Astrocyte (in vitro differentiated cells and primary cell): ENCODE data around the gene LYPD6B. TPM values are rescaled to one million over a fixed set of nuclear protein-coding genes. Genes with fewer than 3 reads are reported as not detected.

ENCODE experiments used
- DNase-seq: peaks from one replicate; pipeline ENCODE4 v3.0.0-alpha.2; 2010; ENCODE audit warnings: low read depth
- FAIRE-seq: peaks from 2 replicates; lab custom pipeline; 2011; peaks lifted over from hg19 to GRCh38; lab: Jason Lieb, UNC
- H2AFZ ChIP-seq: 2 replicates; pipeline ENCODE4 v1.6.0; 2012; ENCODE audit warnings: low read depth, low read length, inconsistent platforms
- H3K27ac ChIP-seq: 2 replicates; pipeline ENCODE4 v1.5.1; 2011; ENCODE audit warnings: low read depth, low read length, inconsistent platforms
- H3K27me3 ChIP-seq: 2 replicates; pipeline ENCODE4 v1.6.0; 2011; ENCODE audit warnings: low read length, inconsistent platforms; ENCODE audit not compliant: insufficient read depth
- H3K36me3 ChIP-seq: 2 replicates; pipeline ENCODE4 v1.5.1; 2011; ENCODE audit warnings: low read length, inconsistent platforms; ENCODE audit not compliant: insufficient read depth
- H3K4me1 ChIP-seq: 2 replicates; pipeline ENCODE4 v1.5.1; 2011; ENCODE audit warnings: low read length, inconsistent platforms; ENCODE audit not compliant: insufficient read depth
- H3K4me2 ChIP-seq: 2 replicates; pipeline ENCODE4 v1.6.0; 2012; ENCODE audit warnings: low read length, inconsistent platforms
- H3K4me3 ChIP-seq: 2 replicates; pipeline ENCODE4 v1.5.1; 2011; ENCODE audit warnings: low read depth, mild to moderate bottlenecking, low read length, inconsistent platforms; ENCODE audit not compliant: insufficient read depth
- H3K79me2 ChIP-seq: 2 replicates; pipeline ENCODE4 v1.6.0; 2012; ENCODE audit warnings: mild to moderate bottlenecking, low read length, inconsistent platforms; ENCODE audit not compliant: insufficient read depth
- H3K9ac ChIP-seq: 2 replicates; pipeline ENCODE4 v1.6.0; 2012; ENCODE audit warnings: mild to moderate bottlenecking, low read length, inconsistent platforms
- H3K9me3 ChIP-seq: 2 replicates; pipeline ENCODE4 v1.5.1; 2012; ENCODE audit warnings: low read depth, mild to moderate bottlenecking, low read length, inconsistent platforms; ENCODE audit not compliant: insufficient read depth
- H4K20me1 ChIP-seq: 2 replicates; pipeline ENCODE4 v1.6.0; 2012; ENCODE audit warnings: low read length, inconsistent platforms; ENCODE audit not compliant: insufficient read depth
- H3K27ac Mint-ChIP-seq: one replicate; pipeline ENCODE4 v1.8.0; 2021; ENCODE audit warnings: mild to moderate bottlenecking, mixed read lengths; ENCODE audit not compliant: unreplicated experiment
- H3K27me3 Mint-ChIP-seq: one replicate; pipeline ENCODE4 v1.8.0; 2021; ENCODE audit warnings: low read depth, mixed read lengths; ENCODE audit not compliant: unreplicated experiment
- H3K36me3 Mint-ChIP-seq: one replicate; pipeline ENCODE4 v1.8.0; 2021; ENCODE audit warnings: low read depth, mixed read lengths; ENCODE audit not compliant: unreplicated experiment
- H3K4me1 Mint-ChIP-seq: one replicate; pipeline ENCODE4 v1.8.0; 2021; ENCODE audit warnings: low read depth, mixed read lengths; ENCODE audit not compliant: unreplicated experiment
- H3K4me3 Mint-ChIP-seq: one replicate; pipeline ENCODE4 v1.8.0; 2021; ENCODE audit warnings: mild to moderate bottlenecking, moderate library complexity, mixed read lengths; ENCODE audit not compliant: unreplicated experiment
- H3K9me3 Mint-ChIP-seq: one replicate; pipeline ENCODE4 v1.8.0; 2021; ENCODE audit warnings: mild to moderate bottlenecking, mixed read lengths; ENCODE audit not compliant: unreplicated experiment
- CTCF ChIP-seq: IDR thresholded peaks from 2 replicates; pipeline ENCODE4 v1.5.1; 2011; ENCODE audit warnings: low read depth, mild to moderate bottlenecking, inconsistent platforms, low read length, moderate library complexity; ENCODE audit not compliant: insufficient read depth
- EZH2 ChIP-seq: IDR thresholded peaks from 2 replicates; pipeline ENCODE4 v1.6.1; 2012; ENCODE audit warnings: mild to moderate bottlenecking, low read length, inconsistent platforms; ENCODE audit not compliant: insufficient read depth
- total RNA-seq: library from RNA; stranded (reverse); gene quantifications from 2 replicates; pipeline ENCODE4 v1.2.1, GENCODE V29; 2021

The LYPD6B gene
- total RNA-seq, 1 donor from 2014 or later: 1.2 TPM

DNA sequence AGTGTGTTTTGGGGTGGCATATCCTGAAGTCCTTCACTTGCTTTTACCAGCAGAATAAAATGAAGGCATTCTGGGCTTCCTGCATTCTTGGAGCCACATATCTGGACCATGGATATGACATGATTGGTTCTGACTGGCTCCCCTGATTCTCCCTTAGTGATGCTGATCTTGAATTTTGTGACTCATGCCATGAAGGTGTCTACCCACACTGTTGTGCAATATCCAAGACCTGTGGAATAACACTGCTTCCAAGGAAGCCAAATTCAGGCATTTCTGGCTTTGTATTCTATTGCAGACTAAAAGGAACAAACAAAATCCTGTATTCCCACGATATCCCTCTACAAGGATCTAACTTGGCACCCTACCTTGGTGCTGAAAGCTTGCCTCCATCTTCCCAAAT, 125.8 kb downstream of the LYPD6B start:
- no peak for TF ChIP-seq CTCF
- no peak for TF ChIP-seq EZH2
- H4K20me1 ChIP-seq: no peaks in the 10 kb centered on the region
- H3K36me3 ChIP-seq: no peaks in the 10 kb centered on the region
- DNase-seq: no peak
- H3K27ac ChIP-seq: no peak overlapping the region
- no peak for FAIRE-seq
- H3K9me3 ChIP-seq: no peaks in the 10 kb centered on the region
- peaks cover 2% of the 10 kb centered on the region for H3K27me3 ChIP-seq
- H3K4me2 ChIP-seq: no peak overlapping the region
- H3K4me3 ChIP-seq: no peak overlapping the region
- Mint-ChIP-seq H3K9me3 (no peaks in the 10 kb centered on the region), H3K27me3 (peaks cover 4% of the 10 kb centered on the region), H3K36me3 (no peaks in the 10 kb centered on the region), H3K4me1 (peaks cover 11% of the 10 kb centered on the region), H3K4me3 (no peak overlapping the region), H3K27ac (no peak overlapping the region)
- no peak overlapping the region for H2AFZ ChIP-seq
- H3K79me2 ChIP-seq: no peaks in the 10 kb centered on the region
- H3K9ac ChIP-seq: no peak overlapping the region
- H3K4me1 ChIP-seq: no peaks in the 10 kb centered on the region

GRCh38 chr2:149164827-149165226, 126.3 kb downstream of the LYPD6B start:
- peaks cover 15% of the 10 kb centered on the region for H3K4me1 Mint-ChIP-seq
- no peak for TF ChIP-seq CTCF
- TF ChIP-seq EZH2: no peak
- no peaks in the 10 kb centered on the region for H3K36me3 Mint-ChIP-seq
- H3K27ac ChIP-seq: no peak overlapping the region
- H3K79me2 ChIP-seq: no peaks in the 10 kb centered on the region
- H3K9me3 Mint-ChIP-seq: no peaks in the 10 kb centered on the region
- no peak overlapping the region for H3K4me3 ChIP-seq
- no peak overlapping the region for H3K4me2 ChIP-seq
- no peaks in the 10 kb centered on the region for H3K9me3 ChIP-seq
- no peaks in the 10 kb centered on the region for H3K4me1 ChIP-seq
- DNase-seq: no peak
- FAIRE-seq: no peak
- H3K27me3 Mint-ChIP-seq: peaks cover 4% of the 10 kb centered on the region
- no peaks in the 10 kb centered on the region for H3K36me3 ChIP-seq
- no peaks in the 10 kb centered on the region for H4K20me1 ChIP-seq
- H3K9ac ChIP-seq: no peak overlapping the region
- no peak overlapping the region for H3K27ac Mint-ChIP-seq
- no peak overlapping the region for H2AFZ ChIP-seq
- no peak overlapping the region for H3K4me3 Mint-ChIP-seq
- H3K27me3 ChIP-seq: peaks cover 2% of the 10 kb centered on the region

DNA sequence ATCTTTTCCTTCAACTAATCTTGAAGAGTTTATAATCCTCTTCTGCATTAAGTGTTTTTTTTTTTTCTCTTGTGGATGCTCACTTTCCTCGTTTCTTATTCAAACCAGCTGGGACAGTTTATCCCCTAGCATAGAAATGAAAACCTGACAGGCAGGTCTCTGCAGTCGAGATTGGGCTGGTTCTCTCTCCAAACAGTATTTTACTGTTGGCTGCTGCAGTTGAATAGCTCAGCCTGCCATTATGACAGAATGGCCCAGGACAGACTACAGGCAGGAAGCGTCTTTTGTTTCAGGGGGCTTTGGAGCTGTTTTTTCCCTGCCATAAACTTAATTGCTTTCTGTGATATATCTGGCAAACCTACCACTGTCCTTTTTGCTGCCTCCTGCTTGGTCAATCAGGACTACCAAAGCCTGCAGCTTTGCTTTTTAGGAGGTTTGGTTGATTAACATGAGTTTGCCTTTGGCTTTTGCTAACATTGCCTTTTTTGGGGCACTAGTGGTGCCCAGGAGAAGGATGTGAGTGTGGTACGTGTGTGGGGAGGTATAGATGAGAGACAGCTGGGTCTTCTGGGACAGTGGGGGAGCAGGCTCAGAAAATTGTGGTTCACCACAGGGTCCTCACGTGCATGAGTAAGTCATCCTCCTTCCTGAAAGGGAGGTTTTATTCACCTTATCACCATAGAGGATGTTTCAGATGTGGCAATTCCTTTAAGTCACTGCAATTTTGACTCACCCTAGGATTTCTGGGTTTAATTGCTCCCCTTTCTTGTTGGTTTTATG, 128.7 kb downstream of the LYPD6B start:
- TF ChIP-seq EZH2 (no peak), CTCF (no peak)
- peaks cover 19% of the 10 kb centered on the region for H3K4me1 Mint-ChIP-seq
- no peak overlapping the region for H3K27ac Mint-ChIP-seq
- H2AFZ ChIP-seq: no peak overlapping the region
- H3K4me2 ChIP-seq: no peak overlapping the region
- FAIRE-seq (peak; percentile 13), DNase-seq (no peak)
- H3K27ac ChIP-seq: no peak overlapping the region
- H3K36me3 ChIP-seq: no peaks in the 10 kb centered on the region
- no peak overlapping the region for H3K4me3 ChIP-seq
- H3K27me3 Mint-ChIP-seq: peaks cover 4% of the 10 kb centered on the region
- H3K4me1 ChIP-seq: no peaks in the 10 kb centered on the region
- H3K79me2 ChIP-seq: no peaks in the 10 kb centered on the region
- H3K9me3 Mint-ChIP-seq: peaks cover 3% of the 10 kb centered on the region
- no peaks in the 10 kb centered on the region for H3K9me3 ChIP-seq
- H3K4me3 Mint-ChIP-seq: no peak overlapping the region
- no peaks in the 10 kb centered on the region for H4K20me1 ChIP-seq
- no peak overlapping the region for H3K9ac ChIP-seq
- H3K27me3 ChIP-seq: peaks cover 2% of the 10 kb centered on the region
- no peaks in the 10 kb centered on the region for H3K36me3 Mint-ChIP-seq
